ENCODE data around the gene NDUFB6.

DNA sequence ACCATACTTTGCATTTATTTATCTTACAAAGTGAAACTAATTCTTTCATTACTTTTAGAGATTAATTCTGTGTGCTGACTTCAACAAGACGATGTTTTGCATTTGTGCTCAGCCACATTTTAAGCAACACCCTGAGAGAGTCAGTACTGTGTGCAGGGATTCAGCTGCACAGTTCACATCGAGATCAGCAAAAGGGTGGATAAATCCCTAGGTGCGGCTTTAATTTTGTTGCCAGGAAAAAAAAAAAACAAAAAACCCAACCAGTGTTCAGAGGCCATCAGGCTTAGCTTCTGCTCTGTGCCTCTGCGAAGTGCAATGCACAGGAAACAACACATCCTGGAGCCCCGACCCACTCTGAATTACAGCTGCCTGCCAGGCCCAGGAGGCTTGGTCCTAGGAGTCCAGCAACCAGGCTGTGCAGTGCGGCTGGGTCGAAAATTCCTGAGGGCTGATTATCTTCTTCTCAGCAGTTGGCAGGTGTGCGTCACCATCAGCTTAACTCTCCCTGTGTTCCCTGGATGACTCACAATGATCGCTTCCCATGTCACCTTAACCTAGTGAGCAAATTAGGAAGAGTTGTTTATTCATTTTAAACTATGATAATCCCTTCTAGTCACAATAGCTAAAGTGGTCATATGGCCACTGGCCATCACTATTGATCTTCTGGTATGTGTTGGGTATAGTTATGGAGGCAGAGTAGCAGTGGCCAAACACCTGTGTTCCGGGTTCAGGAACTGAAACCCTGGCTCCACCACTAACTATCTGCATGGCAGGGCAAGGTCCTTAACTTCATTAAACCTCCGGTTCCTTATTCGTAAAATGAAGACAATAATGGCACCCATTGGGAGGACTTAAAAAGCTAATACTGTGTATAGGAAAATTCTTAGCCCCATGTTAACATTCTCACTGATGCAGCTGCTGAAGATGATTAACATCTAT is 31.2 kb upstream of the NDUFB6 start:
- TF ChIP-seq PRRX2 (CRISPR knock-in tag; IDR thresholded peaks at IDR 0.05) (no peak), KAT7 (CRISPR knock-in tag; IDR thresholded peaks at IDR 0.05; ENCODE audit: borderline replicate concordance) (no peak)
- TF ChIP-seq, protein P1, sequence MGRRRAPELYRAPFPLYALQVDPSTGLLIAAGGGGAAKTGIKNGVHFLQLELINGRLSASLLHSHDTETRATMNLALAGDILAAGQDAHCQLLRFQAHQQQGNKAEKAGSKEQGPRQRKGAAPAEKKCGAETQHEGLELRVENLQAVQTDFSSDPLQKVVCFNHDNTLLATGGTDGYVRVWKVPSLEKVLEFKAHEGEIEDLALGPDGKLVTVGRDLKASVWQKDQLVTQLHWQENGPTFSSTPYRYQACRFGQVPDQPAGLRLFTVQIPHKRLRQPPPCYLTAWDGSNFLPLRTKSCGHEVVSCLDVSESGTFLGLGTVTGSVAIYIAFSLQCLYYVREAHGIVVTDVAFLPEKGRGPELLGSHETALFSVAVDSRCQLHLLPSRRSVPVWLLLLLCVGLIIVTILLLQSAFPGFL (CRISPR knock-in tag; IDR thresholded peaks at IDR 0.05; ENCODE audit: borderline replicate concordance) = no peak

Measured in WTC11 (cell line).